Measurements from ENCODE around the gene ADRA2B. TPM values are rescaled to one million over a fixed set of nuclear protein-coding genes. Genes with fewer than 3 reads are reported as not detected.

Gene ADRA2B
- total RNA-seq, 1 experiment from 2014 or later, result 2.7 TPM

DNA sequence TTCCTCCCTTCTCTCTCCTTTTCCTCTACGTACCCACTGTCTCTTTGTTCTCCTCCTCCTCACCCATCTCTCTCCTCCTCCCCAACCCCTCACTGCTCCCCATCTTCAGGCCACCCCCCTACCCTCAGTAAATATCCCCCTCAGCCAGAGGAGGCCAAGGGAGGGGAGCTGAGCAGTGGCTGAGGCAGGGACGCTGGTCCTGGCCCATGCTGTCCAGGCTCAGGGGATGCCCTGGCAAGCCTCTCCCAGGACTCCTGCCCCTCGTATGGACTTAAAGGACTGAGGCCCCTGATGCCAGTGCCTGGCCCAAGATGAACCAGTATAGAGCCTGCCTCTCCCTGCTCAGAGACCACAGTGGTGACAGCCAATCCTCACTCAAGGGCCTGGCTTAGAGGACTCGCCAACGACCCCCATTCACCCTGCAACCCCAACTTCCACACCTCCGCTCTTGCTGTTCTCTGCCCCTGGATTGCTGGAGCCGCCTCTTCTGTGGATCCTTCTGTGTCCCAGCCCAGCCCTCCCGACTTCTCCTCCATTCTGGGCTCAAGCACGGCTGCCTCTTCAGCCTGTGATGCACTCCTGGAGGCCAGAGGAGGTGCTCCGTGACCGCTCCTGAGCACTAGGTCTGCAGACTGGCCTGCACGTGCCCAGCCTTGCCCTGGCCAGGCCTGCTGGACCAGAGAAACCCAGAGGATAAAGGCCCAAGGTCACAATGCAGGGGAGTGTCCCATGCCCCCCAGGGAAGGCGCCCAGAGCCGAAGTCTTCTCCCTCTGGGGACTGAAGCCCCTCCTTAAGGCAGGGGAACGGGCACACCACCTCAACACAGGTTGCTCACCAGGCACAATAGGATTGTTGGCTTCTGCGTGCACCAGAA lies 38.4 kb upstream of the ADRA2B start:
- Histone ChIP-seq H2AK5ac (ENCODE audit: insufficient read length, low read length) (no peak overlapping the region), H3K56ac (ENCODE audit: insufficient read length, low read depth, low read length) (no peak overlapping the region), H3K4me2 (ENCODE audit: insufficient read depth, insufficient read length, low read length) (no peak overlapping the region), H2BK5ac (ENCODE audit: insufficient read length, low read length) (no peak overlapping the region), H2AFZ (ENCODE audit: low read length) (no peak overlapping the region), H3K23ac (ENCODE audit: insufficient read length, low read depth, low read length) (no peak overlapping the region), H3T11ph (ENCODE audit: low read length) (no peak overlapping the region), H4K8ac (replicated peaks; ENCODE audit: insufficient read length, low read depth, low read length) (no peak overlapping the region), H3K79me2 (ENCODE audit: insufficient read depth, low read length) (no peaks in the 10 kb centered on the region), H3K27ac (ENCODE audit: insufficient read length, low read depth, low read length) (no peak overlapping the region), H3K14ac (ENCODE audit: insufficient read depth, low read length) (no peak overlapping the region; the same call in 1 of the 2 replicates), H3K4ac (ENCODE audit: low read depth, low read length) (no peak overlapping the region), H2BK15ac (ENCODE audit: low read depth, low read length) (no peak overlapping the region), H3K23me2 (ENCODE audit: insufficient read length, low read depth, low read length, poor library complexity, severe bottlenecking) (no peaks in the 10 kb centered on the region), H3K9me3 (ENCODE audit: control insufficient read depth, low read depth, low read length) (no peaks in the 10 kb centered on the region), H2BK12ac (ENCODE audit: insufficient read length, low read depth, low read length) (no peak overlapping the region), H4K5ac (ENCODE audit: insufficient read length, low read depth, low read length) (no peak overlapping the region), H4K20me1 (ENCODE audit: control insufficient read depth, insufficient read depth, insufficient read length) (no peaks in the 10 kb centered on the region), H4K91ac (ENCODE audit: insufficient read length, low read depth, low read length) (no peak overlapping the region), H3K27me3 (ENCODE audit: insufficient read depth, low read length) (no peaks in the 10 kb centered on the region), H2BK120ac (ENCODE audit: low read depth, low read length, poor library complexity, severe bottlenecking) (no peak overlapping the region), H3K4me1 (ENCODE audit: insufficient read depth, low read length) (no peaks in the 10 kb centered on the region; the same call in 1 of the 2 replicates), H3K79me1 (ENCODE audit: insufficient read depth, low read depth, low read length, poor library complexity, severe bottlenecking) (no peaks in the 10 kb centered on the region), H2BK20ac (ENCODE audit: low read depth, low read length, poor library complexity, severe bottlenecking) (no peak overlapping the region), H3K18ac (ENCODE audit: insufficient read length, low read depth, low read length) (no peak overlapping the region), H3K9ac (ENCODE audit: extremely low read depth, insufficient read length, low read length) (no peak overlapping the region)
- WGBS (ENCODE audit: extremely low coverage, insufficient read length, low lambda C conversion rate), result no CpG with 5 or more reads among the region's 16 CpGs
- Mint-ChIP-seq H3K9me3 (0 out of 5 replicates have a peak, but pooled peaks cover 0 to 3% of the 10 kb centered on the region in 2 experiments), H3K27ac (no peak overlapping the region; a peak in 1 of 7 replicates), H3K27me3 (ENCODE audit: low read depth) (peaks cover 5% of the 10 kb centered on the region), H3K36me3 (ENCODE audit: insufficient read depth in 1 of 3, low read depth in 3 of 3) (peaks cover 0 to 4% (median 0%) of the 10 kb centered on the region in 3 experiments; a peak in 2 of 7 replicates), H3K4me1 (peaks cover 22 to 34% of the 10 kb centered on the region in 2 experiments), H3K4me3 (no peak overlapping the region)
- TF ChIP-seq, protein P1, sequence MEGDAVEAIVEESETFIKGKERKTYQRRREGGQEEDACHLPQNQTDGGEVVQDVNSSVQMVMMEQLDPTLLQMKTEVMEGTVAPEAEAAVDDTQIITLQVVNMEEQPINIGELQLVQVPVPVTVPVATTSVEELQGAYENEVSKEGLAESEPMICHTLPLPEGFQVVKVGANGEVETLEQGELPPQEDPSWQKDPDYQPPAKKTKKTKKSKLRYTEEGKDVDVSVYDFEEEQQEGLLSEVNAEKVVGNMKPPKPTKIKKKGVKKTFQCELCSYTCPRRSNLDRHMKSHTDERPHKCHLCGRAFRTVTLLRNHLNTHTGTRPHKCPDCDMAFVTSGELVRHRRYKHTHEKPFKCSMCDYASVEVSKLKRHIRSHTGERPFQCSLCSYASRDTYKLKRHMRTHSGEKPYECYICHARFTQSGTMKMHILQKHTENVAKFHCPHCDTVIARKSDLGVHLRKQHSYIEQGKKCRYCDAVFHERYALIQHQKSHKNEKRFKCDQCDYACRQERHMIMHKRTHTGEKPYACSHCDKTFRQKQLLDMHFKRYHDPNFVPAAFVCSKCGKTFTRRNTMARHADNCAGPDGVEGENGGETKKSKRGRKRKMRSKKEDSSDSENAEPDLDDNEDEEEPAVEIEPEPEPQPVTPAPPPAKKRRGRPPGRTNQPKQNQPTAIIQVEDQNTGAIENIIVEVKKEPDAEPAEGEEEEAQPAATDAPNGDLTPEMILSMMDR (conservative IDR thresholded peaks at IDR 0.05), result no peak
- peak; percentile 31 for DNase-seq

Data from H9 (cell line).